ENCODE measurements around the gene PITRM1.
A peak's percentile ranks its signal among the peaks of the same experiment; 100 is the strongest.

PITRM1 gene

DNA sequence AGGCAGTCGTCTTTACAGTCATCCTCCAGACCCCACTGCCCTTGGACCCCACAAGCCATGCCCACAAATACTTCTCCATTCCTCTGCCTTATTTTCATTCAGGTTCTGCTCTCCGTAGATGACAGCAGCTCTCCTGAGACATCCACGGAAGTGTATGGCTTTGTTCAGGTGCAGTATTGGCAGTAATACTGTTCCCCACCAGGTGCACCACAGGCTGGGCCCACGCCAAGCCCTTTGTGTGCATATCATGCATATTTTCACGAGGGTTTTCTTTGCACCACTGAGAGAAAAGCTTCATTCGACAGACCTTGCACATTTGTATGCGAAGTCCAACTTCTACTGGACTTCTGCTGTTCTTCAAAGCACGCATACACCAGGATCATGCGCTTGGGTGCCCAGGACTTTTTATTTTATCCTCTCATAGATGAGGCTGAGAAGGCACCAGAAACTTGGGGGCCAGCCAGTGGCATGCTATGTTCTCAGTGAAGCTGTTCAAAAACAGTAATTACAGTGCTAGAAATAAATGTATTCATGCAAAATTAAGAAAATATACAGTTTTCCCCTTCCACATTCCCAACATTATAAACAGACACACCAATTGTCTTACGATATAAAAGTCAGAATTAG lies 37.8 kb upstream of the PITRM1 start:
- Histone ChIP-seq H3K9me3 (ENCODE audit: control insufficient read depth in 1 of 2, low read length in 2 of 2) (no peaks in the 10 kb centered on the region), H3K36me3 (ENCODE audit: control insufficient read depth in 1 of 2, insufficient read depth in 2 of 2, low read length in 2 of 2) (no peaks in the 10 kb centered on the region), H3K4me3 (ENCODE audit: low read depth in 1 of 2, low read length in 2 of 2) (no peak overlapping the region), H3K4me1 (ENCODE audit: control insufficient read depth in 1 of 2, insufficient read depth in 2 of 2, low read length in 2 of 2) (no peaks in the 10 kb centered on the region), H3K27me3 (ENCODE audit: low read depth, low read length) (no peaks in the 10 kb centered on the region), H3K27ac (ENCODE audit: low read length) (no peak overlapping the region)

DNA sequence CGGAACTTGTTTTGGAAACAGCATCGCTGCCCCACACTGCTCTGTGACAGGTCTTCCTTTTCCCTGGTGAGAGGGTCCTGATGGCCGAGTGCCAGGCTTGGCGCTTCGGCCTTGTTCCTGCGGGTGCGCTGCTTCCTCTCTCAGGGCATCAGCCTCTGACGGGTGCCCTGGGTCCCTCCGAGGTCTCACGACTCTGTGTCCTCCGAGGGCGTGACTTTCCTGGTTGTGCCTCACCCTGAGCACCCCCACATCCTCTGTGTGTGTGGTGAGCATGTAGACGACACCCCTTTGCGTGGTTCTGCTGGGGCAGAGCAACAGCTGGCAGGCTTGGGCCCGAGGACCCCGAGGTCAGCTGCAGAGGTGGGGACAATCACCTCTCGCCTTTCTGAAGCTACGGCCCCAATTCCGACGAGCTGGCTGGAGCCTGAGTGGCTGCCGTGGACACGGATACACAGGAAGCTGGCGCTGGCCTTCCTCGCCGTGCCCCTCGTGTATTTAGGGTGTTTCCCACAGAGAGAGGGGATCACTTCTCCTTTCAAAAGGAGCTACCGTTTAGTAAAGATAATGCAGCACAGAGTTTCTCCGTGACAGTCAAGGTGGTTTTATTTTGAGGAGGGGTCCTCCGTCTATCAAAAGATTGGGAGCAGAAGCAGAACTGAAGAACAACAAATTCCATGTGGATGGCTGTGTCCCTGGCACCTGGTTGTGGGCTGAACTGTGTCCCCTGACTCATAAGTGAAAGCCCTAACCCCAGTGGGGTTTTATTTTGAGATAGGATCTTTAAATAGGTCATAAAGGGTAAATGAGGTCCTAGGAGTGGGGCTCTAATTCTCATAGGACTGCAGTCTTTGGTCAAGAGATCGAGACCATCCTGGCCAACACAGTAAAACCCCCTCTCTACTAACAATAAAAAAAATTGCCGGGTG lies 36.2 kb upstream of the PITRM1 start:
- no peak overlapping the region for H3K27ac ChIP-seq (ENCODE audit: low read length)
- no peaks in the 10 kb centered on the region for H3K4me1 ChIP-seq (ENCODE audit: control insufficient read depth in 1 of 2, insufficient read depth in 2 of 2, low read length in 2 of 2)
- H3K9me3 ChIP-seq (ENCODE audit: control insufficient read depth in 1 of 2, low read length in 2 of 2) = no peaks in the 10 kb centered on the region
- H3K4me3 ChIP-seq (ENCODE audit: low read depth in 1 of 2, low read length in 2 of 2) = no peak overlapping the region
- H3K27me3 ChIP-seq (ENCODE audit: low read depth, low read length) = no peaks in the 10 kb centered on the region
- H3K36me3 ChIP-seq (ENCODE audit: control insufficient read depth in 1 of 2, insufficient read depth in 2 of 2, low read length in 2 of 2) = no peaks in the 10 kb centered on the region

DNA sequence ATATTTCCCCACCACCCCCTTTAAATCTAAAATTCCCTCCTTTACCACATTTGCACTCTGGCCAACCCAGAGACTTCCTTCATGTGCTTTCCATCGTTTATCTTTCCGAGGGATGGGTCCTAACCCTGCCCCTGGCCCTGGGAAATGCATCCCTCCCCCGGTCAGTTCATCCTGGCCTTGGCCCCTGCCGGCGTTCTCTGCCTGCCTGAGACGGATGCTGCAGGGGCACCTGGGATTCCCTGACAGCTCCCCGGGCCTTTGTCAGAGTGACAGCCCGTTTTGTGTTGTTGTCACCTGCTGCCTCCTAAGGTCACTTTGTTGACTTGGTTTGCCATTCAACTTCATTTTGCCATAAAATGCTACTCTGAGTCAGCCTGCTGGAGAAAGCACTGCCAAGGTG lies 34.8 kb upstream of the PITRM1 start:
- H3K9me3 ChIP-seq (ENCODE audit: control insufficient read depth in 1 of 2, low read length in 2 of 2) = no peaks in the 10 kb centered on the region
- H3K36me3 ChIP-seq (ENCODE audit: control insufficient read depth in 1 of 2, insufficient read depth in 2 of 2, low read length in 2 of 2) = no peaks in the 10 kb centered on the region
- H3K27me3 ChIP-seq (ENCODE audit: low read depth, low read length) = no peaks in the 10 kb centered on the region
- H3K4me1 ChIP-seq (ENCODE audit: control insufficient read depth in 1 of 2, insufficient read depth in 2 of 2, low read length in 2 of 2) = no peaks in the 10 kb centered on the region
- H3K4me3 ChIP-seq (ENCODE audit: low read depth in 1 of 2, low read length in 2 of 2) = no peak overlapping the region
- H3K27ac ChIP-seq (ENCODE audit: low read length) = no peak overlapping the region

DNA sequence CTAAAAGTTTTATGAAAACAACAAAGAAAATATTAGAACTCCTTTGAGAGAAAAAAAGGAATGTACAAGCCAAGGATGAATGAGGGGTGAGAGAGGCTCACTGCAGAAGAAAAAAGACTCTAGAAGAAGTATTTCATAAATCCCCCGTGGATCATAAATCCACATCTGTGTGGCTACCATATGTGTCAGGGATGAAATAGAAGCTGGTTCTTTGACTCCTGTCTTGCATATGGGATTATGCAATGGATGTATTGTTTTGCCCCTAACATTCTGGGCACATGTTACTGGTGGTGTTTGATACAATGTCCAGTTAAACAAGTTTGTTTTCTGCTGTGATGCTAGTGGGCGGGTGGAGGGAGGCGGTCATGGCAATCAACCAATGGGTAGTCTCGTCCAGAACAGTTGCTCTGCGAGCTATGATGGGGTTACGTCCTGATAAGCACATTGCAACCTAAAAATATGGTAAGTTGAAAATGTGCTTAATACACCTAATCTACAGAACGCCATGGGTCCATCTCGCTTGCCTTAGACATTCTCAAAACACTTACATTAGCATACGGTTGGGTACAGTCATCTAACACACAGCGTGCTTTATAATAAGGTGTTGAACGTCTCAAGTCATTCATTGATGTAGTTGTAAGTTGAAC lies 34.1 kb upstream of the PITRM1 start:
- Histone ChIP-seq H3K27me3 (ENCODE audit: low read depth, low read length) (no peaks in the 10 kb centered on the region), H3K27ac (ENCODE audit: low read length) (no peak overlapping the region), H3K9me3 (ENCODE audit: control insufficient read depth in 1 of 2, low read length in 2 of 2) (no peaks in the 10 kb centered on the region), H3K4me3 (ENCODE audit: low read depth in 1 of 2, low read length in 2 of 2) (no peak overlapping the region), H3K4me1 (ENCODE audit: control insufficient read depth in 1 of 2, insufficient read depth in 2 of 2, low read length in 2 of 2) (no peaks in the 10 kb centered on the region), H3K36me3 (ENCODE audit: control insufficient read depth in 1 of 2, insufficient read depth in 2 of 2, low read length in 2 of 2) (no peaks in the 10 kb centered on the region)

GRCh38 chr10:3203972-3204371 lies 31.4 kb upstream of the PITRM1 start:
- H3K27ac ChIP-seq (ENCODE audit: low read length) = no peak overlapping the region
- H3K4me3 ChIP-seq (ENCODE audit: low read depth in 1 of 2, low read length in 2 of 2) = no peak overlapping the region
- no peaks in the 10 kb centered on the region for H3K36me3 ChIP-seq (ENCODE audit: control insufficient read depth in 1 of 2, insufficient read depth in 2 of 2, low read length in 2 of 2)
- no peaks in the 10 kb centered on the region for H3K9me3 ChIP-seq (ENCODE audit: control insufficient read depth in 1 of 2, low read length in 2 of 2)
- no peaks in the 10 kb centered on the region for H3K4me1 ChIP-seq (ENCODE audit: control insufficient read depth in 1 of 2, insufficient read depth in 2 of 2, low read length in 2 of 2)
- H3K27me3 ChIP-seq (ENCODE audit: low read depth, low read length) = no peaks in the 10 kb centered on the region

- Histone ChIP-seq H3K4me3 (ENCODE audit: low read depth in 1 of 2, low read length in 2 of 2) (no peak overlapping the region), H3K36me3 (ENCODE audit: control insufficient read depth in 1 of 2, insufficient read depth in 2 of 2, low read length in 2 of 2) (no peaks in the 10 kb centered on the region), H3K27ac (ENCODE audit: low read length) (no peak overlapping the region)
Observed at GRCh38 chr10:3203016-3203811, 30.6 kb upstream of the PITRM1 start.

GRCh38 chr10:3201796-3202195 lies 29.2 kb upstream of the PITRM1 start:
- Histone ChIP-seq H3K27me3 (ENCODE audit: low read depth, low read length) (no peaks in the 10 kb centered on the region), H3K4me3 (ENCODE audit: low read depth in 1 of 2, low read length in 2 of 2) (no peak overlapping the region), H3K9me3 (ENCODE audit: control insufficient read depth in 1 of 2, low read length in 2 of 2) (no peaks in the 10 kb centered on the region)

More at GRCh38 chr10:3203016-3203811, 30.6 kb upstream of the PITRM1 start:
- H3K4me1 ChIP-seq (ENCODE audit: control insufficient read depth in 1 of 2, insufficient read depth in 2 of 2, low read length in 2 of 2) = no peaks in the 10 kb centered on the region
- H3K9me3 ChIP-seq (ENCODE audit: control insufficient read depth in 1 of 2, low read length in 2 of 2) = no peaks in the 10 kb centered on the region
- H3K27me3 ChIP-seq (ENCODE audit: low read depth, low read length) = no peaks in the 10 kb centered on the region

GRCh38 chr10:3199488-3199887 lies 26.9 kb upstream of the PITRM1 start:
- Histone ChIP-seq H3K9me3 (ENCODE audit: control insufficient read depth in 1 of 2, low read length in 2 of 2) (no peaks in the 10 kb centered on the region), H3K27ac (ENCODE audit: low read length) (no peak overlapping the region), H3K27me3 (ENCODE audit: low read depth, low read length) (no peaks in the 10 kb centered on the region), H3K4me1 (ENCODE audit: control insufficient read depth in 1 of 2, insufficient read depth in 2 of 2, low read length in 2 of 2) (peaks cover 0 to 7% of the 10 kb centered on the region in 2 donors), H3K36me3 (ENCODE audit: control insufficient read depth in 1 of 2, insufficient read depth in 2 of 2, low read length in 2 of 2) (no peaks in the 10 kb centered on the region), H3K4me3 (ENCODE audit: low read depth in 1 of 2, low read length in 2 of 2) (no peak overlapping the region)

More at GRCh38 chr10:3201796-3202195, 29.2 kb upstream of the PITRM1 start:
- Histone ChIP-seq H3K36me3 (ENCODE audit: control insufficient read depth in 1 of 2, insufficient read depth in 2 of 2, low read length in 2 of 2) (no peaks in the 10 kb centered on the region), H3K4me1 (ENCODE audit: control insufficient read depth in 1 of 2, insufficient read depth in 2 of 2, low read length in 2 of 2) (peaks cover 0 to 4% of the 10 kb centered on the region in 2 donors), H3K27ac (ENCODE audit: low read length) (no peak overlapping the region)

- Histone ChIP-seq H3K4me1 (ENCODE audit: control insufficient read depth in 1 of 2, insufficient read depth in 2 of 2, low read length in 2 of 2) (peaks cover 0 to 7% of the 10 kb centered on the region in 2 donors), H3K36me3 (ENCODE audit: control insufficient read depth in 1 of 2, insufficient read depth in 2 of 2, low read length in 2 of 2) (no peaks in the 10 kb centered on the region), H3K27me3 (ENCODE audit: low read depth, low read length) (no peaks in the 10 kb centered on the region), H3K4me3 (ENCODE audit: low read depth in 1 of 2, low read length in 2 of 2) (no peak overlapping the region), H3K27ac (ENCODE audit: low read length) (no peak overlapping the region), H3K9me3 (ENCODE audit: control insufficient read depth in 1 of 2, low read length in 2 of 2) (no peaks in the 10 kb centered on the region)
Observed at GRCh38 chr10:3198900-3199299, 26.3 kb upstream of the PITRM1 start.

GRCh38 chr10:3197348-3198003 lies 24.9 kb upstream of the PITRM1 start:
- Histone ChIP-seq H3K36me3 (ENCODE audit: control insufficient read depth in 1 of 2, insufficient read depth in 2 of 2, low read length in 2 of 2) (no peaks in the 10 kb centered on the region), H3K9me3 (ENCODE audit: control insufficient read depth in 1 of 2, low read length in 2 of 2) (no peaks in the 10 kb centered on the region), H3K27ac (ENCODE audit: low read length) (no peak overlapping the region), H3K4me3 (ENCODE audit: low read depth in 1 of 2, low read length in 2 of 2) (peak overlapping the region; percentile 27 to 45), H3K4me1 (ENCODE audit: control insufficient read depth in 1 of 2, insufficient read depth in 2 of 2, low read length in 2 of 2) (peaks cover 0 to 7% of the 10 kb centered on the region in 2 donors), H3K27me3 (ENCODE audit: low read depth, low read length) (no peaks in the 10 kb centered on the region)
